ENCODE measurements around the gene ATG12. TPM values are rescaled to one million over a fixed set of nuclear protein-coding genes. Genes with fewer than 3 reads are reported as not detected.
A peak's percentile ranks its signal among the peaks of the same experiment; 100 is the strongest.
"Not testable (repeated sequence)": the region's sequence is repeated elsewhere in the genome, so short reads cannot be mapped to it uniquely, and the experiment has no call there.

ATG12 gene
- 10 to 100 TPM; 18.4 to 32.4 (median 21.8) TPM for total RNA-seq
- long read RNA-seq, full-length matches to known transcripts, result 8 of 12 reads
- long read RNA-seq, partial matches to known transcripts, result 0 of 12 reads
- long read RNA-seq, other reads (novel, unspliced or antisense), result 4 of 12 reads

- intact Hi-C loops (cut with DNase I), result no loop called here
- WGBS (ENCODE audit: insufficient coverage, low coverage, low lambda C conversion rate, missing lambda C conversion rate), result 0% methylated on average over 23 of the region's 65 CpGs
- H3K4me1 ChIP-seq, result peaks cover 0 to 45% (median 6%) of the 10 kb centered on the region in 4 donors
These were observed at the start of gene ATG12, which contains the start of gene AP3S1 for GRCh38 chr5:115841382-115842088. Gene ATG12, minus strand, starts transcription at chr5:115841565. Its CDS starts 13 bp downstream, at chr5:115841552. Gene AP3S1, plus strand, starts transcription at chr5:115841935. Its CDS starts 103 bp downstream, at chr5:115842038.

GRCh38 chr5:115888027-115888426 is 46.7 kb upstream of the ATG12 start:
- DNase-seq (no peak), ATAC-seq (peak; percentile 45 to 62 (median 54))
- Histone ChIP-seq H3K27ac (no peak overlapping the region), H3K9me3 (no peaks in the 10 kb centered on the region), H3K27me3 (no peaks in the 10 kb centered on the region), H3K4me1 (peaks cover 0 to 12% (median 1%) of the 10 kb centered on the region in 4 donors), H3K36me3 (no peaks in the 10 kb centered on the region), H3K4me3 (no peak overlapping the region)
- TF ChIP-seq CTCF (IDR thresholded peaks at IDR 0.05) (peak in 2 of 4 donors; percentile 35), POLR2A (IDR thresholded peaks at IDR 0.05) (no peak)
- 29% methylated on average over 1 of the region's 1 CpG for WGBS (ENCODE audit: insufficient coverage, low coverage, low lambda C conversion rate, missing lambda C conversion rate)
- intact Hi-C loops (cut with DNase I), result no loop called here

More at GRCh38 chr5:115841382-115842088, at the start of gene ATG12, which contains the start of gene AP3S1:
- H3K36me3 ChIP-seq, result peaks cover 0 to 11% (median 5%) of the 10 kb centered on the region in 4 donors
- DNase-seq (peak; percentile 93 to 95 (median 94)), ATAC-seq (peak; percentile 89 to 95 (median 92))
- no peaks in the 10 kb centered on the region for H3K27me3 ChIP-seq
- H3K9me3 ChIP-seq, result no peaks in the 10 kb centered on the region
- H3K27ac ChIP-seq, result peak within 1 kb of the TSS; percentile 91 to 94 (median 93)
- H3K4me3 ChIP-seq, result peak within 1 kb of the TSS; percentile 79 to 91 (median 90)
- peak; percentile 92 for TF ChIP-seq POLR2A (IDR thresholded peaks at IDR 0.05)
- TF ChIP-seq CTCF (IDR thresholded peaks at IDR 0.05), result peak in 1 of 4 donors; percentile 4

- H3K36me3 ChIP-seq; H3K4me3 ChIP-seq; H3K9me3 ChIP-seq; H3K27me3 ChIP-seq; intact Hi-C loops (cut with DNase I): not testable (repeated sequence)
- ATAC-seq (peak; percentile 91 to 96 (median 92)), DNase-seq (peak; percentile 34 to 87 (median 74))
- H3K27ac ChIP-seq, result peak overlapping the region in 1 of 3 donors; percentile 51
- peaks cover 0 to 12% (median 1%) of the 10 kb centered on the region in 4 donors for H3K4me1 ChIP-seq
- WGBS (ENCODE audit: insufficient coverage, low coverage, low lambda C conversion rate, missing lambda C conversion rate), result 10% methylated on average over 3 of the region's 3 CpGs
These were observed 43.8 kb upstream of the ATG12 start for GRCh38 chr5:115885208-115885607.

GRCh38 chr5:115884704-115885103 is 43.3 kb upstream of the ATG12 start:
- Histone ChIP-seq H3K4me1 (peaks cover 0 to 12% (median 1%) of the 10 kb centered on the region in 4 donors), H3K4me3 (no peak overlapping the region), H3K9me3 (no peaks in the 10 kb centered on the region), H3K27me3 (no peaks in the 10 kb centered on the region), H3K27ac (peak overlapping the region in 1 of 3 donors; percentile 35), H3K36me3 (no peaks in the 10 kb centered on the region)
- TF ChIP-seq POLR2A (IDR thresholded peaks at IDR 0.05), result no peak
- no peak for TF ChIP-seq CTCF (IDR thresholded peaks at IDR 0.05)
- DNase-seq (no peak), ATAC-seq (peak; percentile 34 to 70 (median 50))
- WGBS (ENCODE audit: insufficient coverage, low coverage, low lambda C conversion rate, missing lambda C conversion rate), result 67% methylated on average over 1 of the region's 1 CpG
- intact Hi-C loops (cut with DNase I), result no loop called here

GRCh38 chr5:115882434-115882833 is 41.1 kb upstream of the ATG12 start:
- H3K9me3 ChIP-seq; H3K27ac ChIP-seq; H3K27me3 ChIP-seq; H3K4me3 ChIP-seq; ATAC-seq; DNase-seq; intact Hi-C loops (cut with DNase I); H3K36me3 ChIP-seq: not testable (repeated sequence)
- peaks cover 0 to 12% (median 1%) of the 10 kb centered on the region in 4 donors for H3K4me1 ChIP-seq
- 100% methylated on average over 2 of the region's 8 CpGs for WGBS (ENCODE audit: insufficient coverage, low coverage, low lambda C conversion rate, missing lambda C conversion rate)

- intact Hi-C loops (cut with DNase I); H3K4me3 ChIP-seq; H3K27me3 ChIP-seq; H3K9me3 ChIP-seq; H3K4me1 ChIP-seq; H3K27ac ChIP-seq; H3K36me3 ChIP-seq; DNase-seq; ATAC-seq: not testable (repeated sequence)
- 88% methylated on average over 5 of the region's 5 CpGs for WGBS (ENCODE audit: insufficient coverage, low coverage, low lambda C conversion rate, missing lambda C conversion rate)
These were observed 36.0 kb upstream of the ATG12 start for GRCh38 chr5:115877342-115877741.

Measured in right lobe of liver (tissue), 6 donors.